DND-41 (cell line): Measurements from ENCODE around the gene SELP.

Experiments
- EZH2 ChIP-seq: IDR thresholded peaks from 3 replicates; pipeline ENCODE4 v1.6.1; 2012; ENCODE audit warnings: borderline replicate concordance, low read depth, mild to moderate bottlenecking, moderate library complexity, low read length, inconsistent platforms; ENCODE audit not compliant: severe bottlenecking
- TF ChIP-seq, protein P1 (sequence below): IDR thresholded peaks from 2 replicates; pipeline ENCODE4 v1.5.1; 2012; ENCODE audit warnings: borderline replicate concordance, low read length, moderate library complexity, mild to moderate bottlenecking; ENCODE audit not compliant: poor library complexity, severe bottlenecking; ENCODE audit errors: extremely low read depth

DNA sequence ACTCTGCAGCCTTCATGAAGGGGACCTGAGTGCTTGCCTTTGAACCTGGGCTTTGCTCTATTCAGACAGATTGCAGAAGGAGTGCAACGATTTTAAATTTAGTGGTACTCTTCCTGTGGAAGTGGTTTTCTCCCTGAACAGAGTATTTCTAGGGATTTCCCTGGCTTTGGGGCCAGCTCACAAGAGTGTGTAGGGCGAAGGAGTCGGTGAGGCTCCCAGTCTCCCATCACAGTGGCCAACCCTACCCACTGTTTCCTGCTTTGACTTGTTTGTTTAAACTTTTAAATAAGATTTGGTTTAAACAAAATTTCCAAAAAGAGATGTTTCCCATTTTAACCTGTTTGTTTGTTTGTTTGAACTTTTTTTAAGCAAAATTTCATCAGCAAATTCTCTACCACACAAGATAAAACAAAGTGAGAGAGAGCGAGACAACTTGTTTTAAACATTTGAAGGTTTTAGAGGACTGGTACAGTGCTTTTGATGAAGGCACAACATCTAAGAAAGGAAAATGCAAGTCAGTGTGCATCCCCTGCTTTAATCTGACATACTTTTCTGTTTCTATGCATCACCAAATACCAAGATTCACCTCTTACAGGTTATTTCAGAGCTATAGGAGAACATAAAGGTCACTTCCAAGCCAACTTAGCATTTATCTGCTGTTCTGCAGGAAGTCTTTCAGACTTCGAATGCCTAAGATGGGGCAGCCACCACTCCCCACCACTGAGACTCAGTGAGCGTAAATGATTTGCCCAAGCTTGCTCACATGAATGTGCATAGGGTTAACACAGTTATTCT is 6.6 kb downstream of the SELP start:
- TF ChIP-seq, protein P1, sequence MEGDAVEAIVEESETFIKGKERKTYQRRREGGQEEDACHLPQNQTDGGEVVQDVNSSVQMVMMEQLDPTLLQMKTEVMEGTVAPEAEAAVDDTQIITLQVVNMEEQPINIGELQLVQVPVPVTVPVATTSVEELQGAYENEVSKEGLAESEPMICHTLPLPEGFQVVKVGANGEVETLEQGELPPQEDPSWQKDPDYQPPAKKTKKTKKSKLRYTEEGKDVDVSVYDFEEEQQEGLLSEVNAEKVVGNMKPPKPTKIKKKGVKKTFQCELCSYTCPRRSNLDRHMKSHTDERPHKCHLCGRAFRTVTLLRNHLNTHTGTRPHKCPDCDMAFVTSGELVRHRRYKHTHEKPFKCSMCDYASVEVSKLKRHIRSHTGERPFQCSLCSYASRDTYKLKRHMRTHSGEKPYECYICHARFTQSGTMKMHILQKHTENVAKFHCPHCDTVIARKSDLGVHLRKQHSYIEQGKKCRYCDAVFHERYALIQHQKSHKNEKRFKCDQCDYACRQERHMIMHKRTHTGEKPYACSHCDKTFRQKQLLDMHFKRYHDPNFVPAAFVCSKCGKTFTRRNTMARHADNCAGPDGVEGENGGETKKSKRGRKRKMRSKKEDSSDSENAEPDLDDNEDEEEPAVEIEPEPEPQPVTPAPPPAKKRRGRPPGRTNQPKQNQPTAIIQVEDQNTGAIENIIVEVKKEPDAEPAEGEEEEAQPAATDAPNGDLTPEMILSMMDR: no peak
- TF ChIP-seq EZH2: no peak
